T-helper 1 cell (primary cell): ENCODE data around the gene B4GALT2.

Experiments used
- DNase-seq, 5 donors: peaks; one replicate each; pipeline ENCODE4 v3.0.0-alpha.2; 2012 to 2020

B4GALT2 gene

GRCh38 chr1:44012404-44012803 is 33.4 kb downstream of the B4GALT2 start:
- DNase-seq = no peak

GRCh38 chr1:44012941-44013609 is 34.1 kb downstream of the B4GALT2 start:
- no peak for DNase-seq

GRCh38 chr1:44013949-44014348 is 34.9 kb downstream of the B4GALT2 start:
- DNase-seq = no peak

- DNase-seq = no peak
Measured at GRCh38 chr1:44014365-44015104, 35.5 kb downstream of the B4GALT2 start.

GRCh38 chr1:44015206-44015605 is 36.2 kb downstream of the B4GALT2 start:
- no peak for DNase-seq

DNA sequence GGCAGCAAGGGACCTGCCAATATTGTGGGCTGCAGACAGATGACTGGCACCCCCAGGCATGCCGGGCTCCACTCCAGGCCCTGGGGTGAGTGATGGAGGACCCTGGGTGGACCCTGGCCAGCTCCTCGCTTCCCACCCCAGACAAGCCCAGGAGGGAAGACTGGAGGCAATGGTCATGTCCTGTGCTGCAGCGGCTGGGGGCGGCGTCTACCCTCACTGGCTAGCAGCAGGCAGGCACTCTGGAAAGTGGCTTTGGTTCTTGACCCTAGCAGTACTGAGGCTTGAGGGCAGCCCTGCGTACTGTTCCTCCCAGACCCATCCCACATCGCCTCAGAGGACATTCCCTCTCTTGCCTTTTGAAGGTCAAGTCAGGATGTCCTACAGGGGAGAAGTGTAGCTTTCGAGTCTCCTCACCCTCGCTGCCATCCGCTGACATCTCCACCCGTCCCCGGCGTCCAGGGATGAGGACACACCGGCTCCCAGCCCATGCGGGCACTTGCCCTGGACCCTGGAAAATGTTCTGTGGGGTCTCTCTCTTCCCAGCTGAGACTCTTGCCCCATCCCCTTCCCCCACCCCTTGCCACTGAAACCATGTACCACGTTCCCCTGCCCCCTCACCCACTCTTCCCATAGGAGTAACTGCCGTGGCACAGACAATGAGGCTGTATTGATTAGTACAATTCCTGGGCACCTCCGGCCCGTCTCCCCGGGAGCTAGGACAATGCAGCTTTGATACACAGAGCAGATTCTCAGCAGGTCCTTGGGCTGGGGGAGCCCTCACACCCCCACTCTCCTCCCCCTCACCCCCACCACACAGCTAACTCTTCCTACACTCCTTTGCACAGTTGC is 37.3 kb downstream of the B4GALT2 start:
- no peak for DNase-seq

GRCh38 chr1:44016890-44017400 is 37.9 kb downstream of the B4GALT2 start:
- DNase-seq = no peak

DNA sequence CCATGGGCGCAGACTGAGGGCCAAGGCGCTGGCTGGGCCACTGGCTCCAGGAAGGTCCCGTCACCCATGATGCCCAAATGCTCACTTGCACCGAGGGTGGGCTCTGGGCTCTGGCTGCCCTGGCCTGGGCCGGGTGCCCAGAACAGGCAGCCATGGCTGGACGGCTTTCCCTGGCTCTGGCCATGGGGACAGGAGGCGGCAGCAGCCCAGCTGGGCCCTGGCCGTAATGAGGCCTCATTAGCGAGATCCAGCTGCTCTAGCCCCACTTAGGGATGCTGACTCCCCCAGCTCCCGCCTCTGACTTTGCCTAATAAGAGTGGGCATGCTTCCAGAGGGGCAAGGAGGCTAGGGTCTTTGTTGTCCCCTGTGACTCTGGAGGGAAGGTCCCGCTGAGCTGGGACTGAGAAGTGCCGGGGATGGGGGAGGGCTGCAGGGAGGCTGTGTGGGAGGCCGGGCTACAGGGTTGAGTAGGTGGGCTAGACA is 40.5 kb downstream of the B4GALT2 start:
- DNase-seq = no peak

- no peak for DNase-seq
Measured at GRCh38 chr1:44020464-44020863, 41.5 kb downstream of the B4GALT2 start.

GRCh38 chr1:44021156-44021555 is 42.1 kb downstream of the B4GALT2 start:
- DNase-seq = no peak

DNA sequence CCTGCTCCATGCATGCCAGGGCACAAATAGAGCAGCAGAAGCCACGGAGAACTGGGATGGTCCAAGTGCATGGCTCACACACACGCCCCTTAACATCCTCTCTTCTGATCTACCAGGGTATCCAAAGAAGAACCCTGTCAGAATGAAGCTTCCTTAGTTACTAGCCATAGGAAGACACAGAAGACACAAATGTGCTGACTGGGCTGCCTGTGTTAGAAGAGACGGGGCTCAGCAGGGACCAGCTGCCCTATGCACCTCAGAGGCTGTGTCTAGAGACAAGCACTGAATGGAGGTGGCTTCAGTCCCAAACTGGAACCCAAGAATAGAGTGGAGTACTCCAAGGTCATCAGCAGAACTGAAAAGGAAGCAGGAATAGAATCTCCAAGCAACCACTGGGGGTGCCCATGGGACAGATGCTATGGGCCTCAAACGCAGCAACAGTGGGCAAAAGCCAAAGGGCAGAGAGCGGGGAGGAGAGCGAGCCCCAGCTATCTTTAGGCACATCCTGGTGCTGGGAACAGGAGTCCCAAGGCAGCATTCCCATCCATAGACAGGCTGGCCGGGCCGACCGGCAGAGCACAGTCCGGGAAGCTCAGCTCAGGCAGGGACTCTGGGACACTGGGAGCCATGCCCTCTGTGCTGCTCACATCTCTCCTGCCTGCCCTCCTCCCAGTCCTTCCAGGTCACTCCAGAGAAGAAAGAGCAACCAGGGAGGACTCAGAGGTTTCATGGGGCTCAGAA is 42.7 kb downstream of the B4GALT2 start:
- DNase-seq = no peak

DNA sequence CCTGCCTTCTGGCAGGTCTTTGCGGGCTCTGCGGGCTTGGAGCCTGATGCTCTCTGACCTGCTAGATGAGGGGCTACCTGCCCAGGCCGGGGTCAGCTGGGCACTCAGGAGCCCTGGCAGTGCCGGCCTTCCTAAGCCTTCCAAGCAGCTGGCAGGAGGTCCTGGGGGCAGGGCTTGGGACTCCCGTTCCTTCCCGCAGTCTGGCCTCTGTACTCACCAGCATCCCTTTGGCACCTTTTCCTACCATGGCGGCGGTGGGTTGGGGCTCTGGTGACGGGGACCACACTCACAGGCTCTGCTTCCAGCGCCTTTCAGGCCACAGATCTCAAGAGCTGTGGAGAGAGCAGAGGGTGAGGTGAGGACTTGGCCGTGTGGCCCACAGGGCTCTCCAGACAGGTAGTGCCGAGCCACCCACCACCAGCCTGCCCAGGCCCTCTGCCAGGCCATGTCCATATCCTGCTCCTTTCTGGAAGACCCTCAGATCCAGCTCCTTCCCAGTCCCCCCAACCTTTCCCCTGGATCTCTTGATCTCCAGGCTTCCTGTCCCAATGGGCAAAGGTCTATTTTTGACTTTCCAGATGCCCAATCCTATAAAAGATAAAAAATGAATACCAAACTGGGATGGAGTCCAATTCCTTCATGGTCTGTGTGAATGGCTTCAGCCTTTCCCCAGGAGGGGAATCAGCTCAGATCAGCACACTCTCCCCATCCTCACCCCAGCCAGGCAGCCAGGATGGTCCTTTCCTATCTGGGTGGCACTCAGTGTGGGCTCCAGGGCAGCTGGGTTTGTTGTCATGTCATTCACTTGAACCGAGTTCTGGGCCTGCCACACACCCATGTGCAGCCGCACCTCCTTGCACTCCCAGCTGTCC is 45.3 kb downstream of the B4GALT2 start:
- no peak for DNase-seq

DNA sequence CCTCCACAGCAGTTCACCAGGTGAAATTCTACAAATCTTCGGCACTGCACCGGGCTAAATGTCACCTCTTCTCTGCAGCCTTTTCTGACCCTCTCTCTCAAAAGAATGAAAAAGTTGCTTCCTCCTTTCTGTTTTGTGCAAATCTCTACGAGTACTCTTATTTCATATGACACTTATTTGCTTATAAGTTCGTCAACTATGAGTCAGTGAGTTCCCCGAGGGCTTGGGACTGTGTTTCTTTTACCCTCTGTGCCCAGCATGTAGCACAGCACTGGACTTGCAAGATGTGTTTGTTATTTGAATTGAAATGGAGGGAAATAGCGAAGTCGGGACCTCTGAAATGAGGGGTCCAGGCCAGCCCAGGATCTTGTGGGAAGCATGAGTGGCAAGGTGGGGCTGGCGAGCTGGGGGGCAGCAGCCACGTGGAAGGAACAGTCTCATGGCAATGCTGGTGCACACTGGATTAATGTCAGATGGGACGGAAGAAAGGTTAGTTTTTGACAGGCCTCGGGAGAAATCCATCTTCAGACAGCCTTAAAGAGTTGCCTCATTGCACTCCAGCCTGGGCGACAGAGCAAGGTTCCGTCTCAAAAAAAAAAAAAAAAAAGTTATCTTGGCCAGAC is 46.0 kb downstream of the B4GALT2 start:
- DNase-seq = no peak

DNA sequence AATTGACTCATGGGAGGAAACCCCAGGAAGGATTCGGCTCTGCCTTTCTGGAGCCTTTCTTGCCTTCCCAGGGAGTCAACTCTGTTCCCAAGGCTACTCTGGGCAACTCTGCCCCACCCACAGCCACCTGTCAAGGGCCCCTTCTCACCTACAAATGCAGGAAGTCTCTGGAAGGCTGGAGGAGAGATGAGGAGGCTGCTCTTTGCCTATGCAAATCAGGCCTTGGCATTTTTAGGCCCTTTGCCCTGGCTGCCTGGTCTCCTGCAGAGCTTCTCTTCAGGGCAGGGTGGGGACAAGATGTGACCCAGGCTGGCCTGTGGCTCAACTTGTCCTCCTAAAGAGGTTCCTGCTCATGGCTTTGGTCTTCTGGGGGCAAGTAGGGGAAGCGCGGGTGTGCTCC is 46.8 kb downstream of the B4GALT2 start:
- no peak for DNase-seq

- no peak for DNase-seq
Measured at GRCh38 chr1:44027320-44027719, 48.3 kb downstream of the B4GALT2 start.

GRCh38 chr1:44029260-44029910 is 50.4 kb downstream of the B4GALT2 start:
- peak in 2 of 5 donors; percentile 9 to 11 for DNase-seq

GRCh38 chr1:44029911-44030604 is 51.0 kb downstream of the B4GALT2 start:
- peak; percentile 70 to 94 (median 79) for DNase-seq

DNA sequence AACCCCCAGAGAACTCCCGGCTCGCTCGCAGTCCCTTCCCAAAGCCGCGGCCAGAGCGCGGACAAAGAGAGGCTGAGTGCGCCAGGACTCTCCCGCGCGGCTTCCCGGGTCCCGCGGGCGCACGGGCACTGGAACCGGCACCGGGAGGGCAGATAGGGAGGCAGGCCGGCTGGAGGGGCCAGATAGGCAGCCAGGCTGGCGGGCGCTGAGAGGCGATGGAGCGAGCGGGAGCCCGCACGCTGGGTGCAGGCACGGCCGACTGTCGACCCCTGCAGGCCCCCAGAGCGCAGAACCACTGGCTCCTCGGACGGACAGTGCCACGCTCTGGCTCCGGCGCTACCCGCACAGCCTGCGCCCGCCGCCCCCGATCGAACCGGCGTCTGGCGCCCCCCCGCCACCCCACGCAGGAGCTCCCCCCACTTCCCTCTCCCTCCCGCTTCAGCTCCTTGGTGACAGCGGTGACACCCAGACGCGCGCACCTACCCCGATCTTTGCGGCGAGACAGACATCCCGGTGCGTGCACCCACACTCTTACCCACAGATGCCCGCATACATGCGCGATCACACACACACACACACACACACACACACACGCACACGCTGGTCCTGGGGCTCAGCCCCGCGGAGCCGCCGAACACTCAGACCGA is 51.7 kb downstream of the B4GALT2 start:
- DNase-seq = peak; percentile 30 to 63 (median 45)
